Measurements from ENCODE around the gene TICRR.

The TICRR gene

DNA sequence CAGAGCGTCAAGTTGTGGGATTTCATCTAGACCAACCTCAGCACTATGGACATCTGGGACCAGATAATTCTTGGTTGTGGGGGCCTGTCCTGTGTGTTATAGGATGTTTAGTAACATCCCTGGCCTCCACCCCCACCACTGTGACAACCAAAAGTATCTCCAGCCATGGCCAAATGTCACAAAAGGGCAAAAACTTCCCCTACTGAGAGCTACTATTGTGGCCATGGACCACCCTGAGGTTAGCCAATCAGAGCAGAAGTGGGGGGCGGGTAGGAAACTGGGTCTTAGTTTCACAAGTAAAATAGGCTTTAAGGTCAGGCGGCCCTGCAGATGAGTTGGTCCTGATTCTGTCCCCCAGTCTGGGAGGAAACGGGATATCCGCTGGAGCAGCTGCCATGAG lies 54.6 kb downstream of the TICRR start:
- no peak for DNase-seq

DNA sequence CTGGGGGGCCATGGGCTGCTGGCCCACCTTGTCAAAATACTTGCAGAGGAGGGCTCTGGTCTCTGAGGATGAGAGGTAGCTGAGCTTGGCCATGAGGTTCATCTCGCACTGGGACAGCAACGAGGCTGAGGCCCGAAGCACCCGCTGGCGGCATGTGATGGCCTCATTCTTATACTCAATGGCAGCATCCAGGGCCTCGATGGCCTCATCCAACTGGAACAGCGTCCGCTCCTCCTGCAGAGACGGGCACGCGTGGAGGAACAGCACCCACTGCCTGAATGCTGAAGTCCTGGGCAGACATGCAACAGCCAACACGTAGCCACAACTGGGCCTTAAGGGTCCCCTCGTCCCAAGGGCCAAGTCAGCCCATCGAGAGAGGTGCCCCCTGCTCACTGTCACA lies 55.0 kb downstream of the TICRR start:
- DNase-seq = no peak

DNA sequence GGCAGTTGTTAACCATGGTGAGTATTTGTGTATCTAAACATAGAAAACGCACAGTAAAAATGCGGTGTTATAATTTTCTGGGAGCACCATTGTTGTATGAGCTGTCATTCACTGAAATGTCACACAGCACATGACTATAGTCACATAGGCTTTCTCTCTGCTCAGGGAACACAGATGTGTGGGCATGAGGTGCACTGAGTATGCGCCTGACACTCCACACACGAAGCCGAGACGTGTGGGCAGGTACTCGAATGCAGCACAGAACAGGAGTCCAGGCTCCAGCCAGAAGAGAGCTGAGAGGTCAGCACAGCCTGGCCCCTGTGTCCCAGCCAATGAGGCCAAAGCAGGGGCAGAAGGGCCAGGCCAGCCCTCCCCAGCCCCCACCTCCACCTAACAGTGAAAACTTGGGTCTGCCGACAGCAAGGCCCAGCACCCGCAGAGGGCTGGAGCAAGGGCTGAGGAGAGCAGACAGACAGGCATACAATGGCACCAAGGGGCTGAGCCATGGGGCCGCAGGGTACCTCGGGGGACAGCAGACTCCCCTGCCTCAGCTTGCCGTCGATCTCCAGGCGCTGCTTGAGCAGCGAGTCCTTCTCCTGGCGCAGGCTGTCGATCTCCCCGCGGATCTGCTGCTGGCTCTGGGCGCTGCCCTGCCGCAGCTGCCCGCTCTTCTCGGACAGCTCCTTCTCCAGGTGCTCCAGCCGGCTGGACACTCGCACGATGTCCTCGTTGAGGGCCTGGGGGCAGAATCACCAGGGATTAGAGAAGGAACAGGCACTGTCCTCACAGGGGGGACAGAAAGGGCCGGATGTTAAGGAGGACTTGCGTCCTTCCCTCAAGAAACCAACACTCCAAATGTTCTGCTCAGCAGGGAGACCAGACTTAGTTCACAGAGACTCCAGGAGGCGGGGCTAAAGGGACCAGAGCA lies 56.0 kb downstream of the TICRR start:
- no peak for DNase-seq

DNA sequence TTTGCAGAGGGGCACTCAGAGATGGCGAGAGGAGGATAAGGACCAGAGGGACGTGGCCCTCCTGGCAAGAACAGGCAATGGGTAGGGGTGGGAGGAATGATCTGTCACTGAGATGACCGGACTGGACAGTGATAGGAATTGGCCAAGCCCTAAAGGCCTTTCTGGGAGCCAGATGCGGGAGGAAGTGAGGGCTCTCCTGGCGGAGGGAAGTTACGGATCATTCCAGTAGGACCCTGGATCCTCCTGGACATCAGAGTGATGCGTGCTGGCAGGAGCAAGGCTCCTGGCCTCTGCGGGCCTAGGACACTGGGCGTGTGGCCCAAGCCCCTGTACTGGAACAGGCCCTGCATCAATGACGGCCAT lies 56.6 kb downstream of the TICRR start:
- no peak for DNase-seq

GRCh38 chr15:89632563-89633430 lies 57.5 kb downstream of the TICRR start:
- no peak for DNase-seq

- DNase-seq = no peak
Measured at GRCh38 chr15:89633585-89633984, 58.3 kb downstream of the TICRR start.

DNA sequence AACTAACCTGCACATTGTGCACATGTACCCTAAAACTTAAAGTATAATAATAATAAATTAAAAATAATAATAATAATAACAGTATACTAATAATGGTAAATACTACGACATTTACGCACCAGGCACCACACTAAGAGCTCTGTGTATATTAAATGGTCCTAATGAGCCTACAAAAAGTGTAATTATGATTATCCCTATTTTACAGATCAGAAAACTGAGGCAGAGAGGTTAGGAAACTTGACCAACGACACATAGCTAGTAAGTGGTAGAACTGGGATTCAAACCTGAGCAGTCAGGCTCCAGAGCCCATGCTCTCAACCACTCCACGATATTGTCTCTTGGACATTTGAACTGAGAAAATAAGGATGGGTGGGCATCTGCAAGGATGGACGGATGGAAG lies 65.0 kb downstream of the TICRR start:
- DNase-seq = no peak

GRCh38 chr15:89641053-89641452 lies 65.8 kb downstream of the TICRR start:
- no peak for DNase-seq

DNA sequence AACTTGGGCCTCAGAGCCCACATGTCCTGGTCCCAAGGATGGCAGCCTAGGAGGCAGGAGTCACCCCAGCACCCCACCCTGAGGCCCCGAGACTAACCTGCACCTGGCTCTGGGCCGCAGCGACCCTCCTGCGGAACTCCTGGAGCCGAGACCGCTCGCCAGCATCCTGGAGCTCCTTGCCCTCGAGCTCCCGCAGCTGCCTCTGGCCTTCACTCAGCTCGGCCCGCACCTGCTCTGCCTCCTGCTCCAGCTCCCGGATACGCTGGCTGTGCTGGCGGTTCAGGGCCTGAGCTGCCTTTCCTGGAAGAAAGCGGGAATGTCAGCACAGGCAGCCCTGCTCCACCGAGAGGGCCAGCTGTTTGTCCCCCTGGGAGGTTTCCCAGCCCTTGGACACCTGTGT lies 66.8 kb downstream of the TICRR start:
- DNase-seq = no peak

GRCh38 chr15:89645680-89646079 lies 70.4 kb downstream of the TICRR start:
- no peak for DNase-seq

DNA sequence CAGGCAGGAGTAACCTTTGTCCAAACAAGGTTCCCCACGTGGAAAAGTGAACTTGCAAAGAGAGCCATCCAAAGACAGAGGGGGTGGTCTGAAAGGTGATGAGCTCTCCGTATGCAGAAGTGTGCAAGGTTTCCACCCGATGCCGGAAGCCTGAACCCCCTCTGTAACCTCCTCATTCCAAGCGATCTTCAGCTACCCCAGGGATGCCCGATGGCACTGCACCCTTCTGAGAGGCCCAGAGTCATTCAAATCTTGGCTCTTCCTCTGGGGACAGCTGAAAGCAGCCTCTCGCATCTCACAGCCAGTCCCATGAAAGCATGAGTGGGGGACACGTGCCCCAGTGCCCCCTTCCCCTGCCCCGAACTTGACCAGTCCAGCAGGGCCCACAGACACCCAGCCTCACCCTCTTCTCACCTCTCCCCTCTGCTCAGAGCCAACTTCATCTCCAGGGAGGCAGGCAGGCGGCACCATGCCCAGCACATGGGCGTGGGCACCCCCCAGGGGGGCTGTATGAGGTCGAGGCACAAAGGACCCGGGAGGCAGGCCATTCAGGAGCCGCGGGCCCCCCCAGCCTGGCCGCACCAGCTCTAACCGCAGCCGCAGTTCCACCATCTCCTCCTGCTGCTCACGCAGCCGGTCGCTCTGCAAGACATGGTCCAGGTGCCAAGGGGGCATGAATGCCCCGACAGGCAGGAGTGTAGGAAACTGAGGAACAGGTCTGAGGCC lies 71.3 kb downstream of the TICRR start:
- DNase-seq = no peak

GRCh38 chr15:89647191-89647851 lies 72.1 kb downstream of the TICRR start:
- peak; percentile 85 for DNase-seq

GRCh38 chr15:89648106-89649012 lies 73.1 kb downstream of the TICRR start:
- no peak for DNase-seq

- DNase-seq = no peak
Measured at GRCh38 chr15:89649013-89649625, 73.8 kb downstream of the TICRR start.

GRCh38 chr15:89649716-89650115 lies 74.4 kb downstream of the TICRR start:
- DNase-seq = no peak

GRCh38 chr15:89652131-89652530 lies 76.9 kb downstream of the TICRR start:
- DNase-seq = no peak

DNA sequence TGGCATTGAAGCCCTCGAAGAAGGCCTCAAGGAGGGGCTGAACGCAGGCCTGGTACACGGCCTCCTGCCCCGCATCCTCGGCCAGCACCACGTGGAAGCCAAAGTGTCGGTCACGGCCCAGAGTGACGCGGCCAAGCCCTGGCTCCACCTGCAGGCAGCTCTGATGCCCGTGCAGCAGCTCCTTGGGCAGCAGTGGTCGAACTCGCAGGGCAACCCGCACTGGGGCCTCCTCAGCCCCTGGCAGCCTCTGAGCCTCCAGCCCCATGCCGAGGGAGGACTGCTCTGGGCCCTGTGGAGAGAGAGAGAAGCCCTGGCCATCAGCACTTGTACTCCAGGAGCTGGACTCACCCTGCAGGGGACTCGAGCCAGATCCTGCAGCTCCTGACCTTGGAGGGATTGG lies 77.4 kb downstream of the TICRR start:
- no peak for DNase-seq

DNA sequence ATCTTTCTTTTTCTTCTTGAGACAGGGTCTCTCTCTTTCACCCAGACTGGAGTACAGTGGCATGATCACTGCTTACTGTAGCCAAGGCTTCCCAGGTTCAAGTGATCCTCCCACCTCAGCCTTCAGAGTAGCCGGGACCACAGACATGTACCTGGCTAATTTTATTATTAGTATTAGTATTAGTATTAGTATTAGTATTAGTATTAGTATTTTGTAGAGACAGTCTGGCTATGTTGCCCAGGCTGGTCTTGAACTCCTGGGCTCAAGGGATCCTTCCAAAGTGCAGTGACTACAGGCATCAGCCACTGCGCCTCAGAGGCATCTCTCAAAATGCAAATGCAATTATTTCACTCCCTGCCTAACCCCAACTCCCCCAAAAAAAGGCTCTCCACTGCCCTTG lies 78.3 kb downstream of the TICRR start:
- no peak for DNase-seq

GRCh38 chr15:89654301-89654761 lies 79.1 kb downstream of the TICRR start:
- no peak for DNase-seq

- peak; percentile 89 for DNase-seq
Measured at GRCh38 chr15:89654847-89655805, 79.9 kb downstream of the TICRR start, which contains the start of gene KIF7. Gene KIF7, minus strand, starts transcription at chr15:89655467. Its CDS starts 2,537 bp downstream, at chr15:89652930.
